Measurements from ENCODE around the gene GGT6.

- TF ChIP-seq CTCF (conservative IDR thresholded peaks at IDR 0.05): no peak
- TF ChIP-seq EZH2 (IDR thresholded peaks at IDR 0.05; ENCODE audit: low read depth): no peak
These were observed 37.6 kb upstream of the GGT6 start for GRCh38 chr17:4597975-4598374.
